GM21723 (cell line): Measurements from ENCODE around the gene TOX3.

Experiments used
- ATAC-seq: cut with Tn5 transposase; IDR thresholded peaks from one replicate; pipeline ENCODE4 v1.9.1; 2021; ENCODE audit warnings: mild to moderate bottlenecking, moderate library complexity; ENCODE audit not compliant: unreplicated experiment

Gene TOX3

GRCh38 chr16:52405441-52405840 lies 141.5 kb downstream of the TOX3 start:
- ATAC-seq = no peak

- no peak for ATAC-seq
These were observed 142.4 kb downstream of the TOX3 start for GRCh38 chr16:52404546-52404945.

GRCh38 chr16:52399116-52399515 lies 147.8 kb downstream of the TOX3 start:
- no peak for ATAC-seq

- no peak for ATAC-seq
These were observed 148.4 kb downstream of the TOX3 start for GRCh38 chr16:52398491-52398960.

- no peak for ATAC-seq
These were observed 148.9 kb downstream of the TOX3 start for GRCh38 chr16:52398021-52398420.

GRCh38 chr16:52393448-52393847 lies 153.5 kb downstream of the TOX3 start:
- ATAC-seq = no peak

- ATAC-seq = no peak
These were observed 157.9 kb downstream of the TOX3 start for GRCh38 chr16:52389045-52389444.
